ENCODE data around the gene DCP2. TPM values are rescaled to one million over a fixed set of nuclear protein-coding genes. Genes with fewer than 3 reads are reported as not detected.
A peak's percentile ranks its signal among the peaks of the same experiment; 100 is the strongest.

The DCP2 gene
- total and polyA plus RNA-seq, 2 experiments from 2014 or later = 8.1 to 17.4 TPM

DNA sequence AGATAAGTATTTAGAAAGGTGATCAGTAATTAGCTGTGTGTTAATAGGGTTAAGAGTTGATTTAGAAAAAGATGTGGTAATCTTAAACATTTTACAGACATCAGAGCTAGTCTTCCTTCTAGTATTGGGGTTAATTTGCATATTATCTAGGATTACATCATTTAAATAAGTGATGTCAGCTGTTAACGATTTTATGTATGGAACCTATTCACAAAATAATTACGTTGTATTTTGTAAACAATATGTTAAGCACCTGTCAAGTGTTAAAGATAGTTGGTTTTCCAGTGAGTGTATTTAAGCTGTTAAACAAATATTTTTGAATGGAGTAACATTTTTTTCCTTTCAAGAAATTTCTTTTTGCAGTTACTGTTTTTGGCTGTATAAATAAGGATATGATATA, 2.2 kb downstream of the DCP2 start:
- Histone ChIP-seq H3K9ac (peak overlapping the region; percentile 17; the same call in 1 of the 2 replicates), H3K79me2 (ENCODE audit: insufficient read depth) (peaks cover 69% of the 10 kb centered on the region), H3K27ac (no peak overlapping the region), H3K27me3 (replicated peaks; ENCODE audit: insufficient read depth) (no peaks in the 10 kb centered on the region), H2AFZ (no peak overlapping the region), H3F3A (ENCODE audit: insufficient read depth) (peaks cover 14% of the 10 kb centered on the region), H3K4me1 (ENCODE audit: insufficient read depth) (peaks cover 27% of the 10 kb centered on the region), H3K4me2 (ENCODE audit: unreplicated experiment) (peak overlapping the region; percentile 93), H4K20me1 (ENCODE audit: insufficient read depth) (peaks cover 8% of the 10 kb centered on the region; the same call in 1 of the 2 replicates), H3K4me3 (peak overlapping the region; percentile 98), H3K9me3 (ENCODE audit: low read depth) (no peaks in the 10 kb centered on the region), H3K36me3 (ENCODE audit: low read depth) (no peaks in the 10 kb centered on the region), H3K9me2 (ENCODE audit: insufficient read depth) (no peaks in the 10 kb centered on the region)
- 1 to 5% methylated on average over 2 of the region's 2 CpGs for WGBS, 2 experiments (ENCODE audit: low coverage in 1 of 2, low lambda C conversion rate in 2 of 2, missing lambda C conversion rate in 2 of 2)
- in situ Hi-C loops (cut with MboI) = no loop called here
- TF ChIP-seq EZH2phosphoT487 (IDR thresholded peaks at IDR 0.05; ENCODE audit: insufficient read depth, low read depth) = no peak
- no peak for TF ChIP-seq EZH2 (IDR thresholded peaks at IDR 0.05; ENCODE audit: insufficient read depth, poor library complexity, severe bottlenecking)
- no peak for DNase-seq

DNA sequence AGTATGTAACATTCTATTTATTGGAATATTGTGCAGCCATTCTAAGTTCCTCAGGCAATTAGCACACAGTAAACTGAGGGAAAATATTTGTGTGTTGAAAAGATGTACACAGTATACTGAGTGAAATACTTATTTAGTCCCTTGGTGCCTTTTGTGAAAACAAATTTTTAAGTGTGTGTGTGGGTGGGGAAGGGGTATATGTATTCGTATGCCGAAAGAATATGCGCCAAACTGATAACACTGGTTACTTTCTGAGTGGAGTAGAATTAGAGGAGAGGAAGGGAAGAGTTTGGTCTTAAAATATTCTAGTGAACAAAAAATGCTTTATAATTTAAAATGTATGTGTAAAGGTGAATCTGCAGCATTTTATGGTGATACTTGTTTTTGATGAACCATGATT, 3.1 kb downstream of the DCP2 start:
- peak overlapping the region; percentile 98 for H3K4me3 ChIP-seq
- H3K27me3 ChIP-seq (replicated peaks; ENCODE audit: insufficient read depth) = no peaks in the 10 kb centered on the region
- H3K9me2 ChIP-seq (ENCODE audit: insufficient read depth) = no peaks in the 10 kb centered on the region
- no peaks in the 10 kb centered on the region for H3K36me3 ChIP-seq (ENCODE audit: low read depth)
- no peaks in the 10 kb centered on the region for H3K9me3 ChIP-seq (ENCODE audit: low read depth)
- TF ChIP-seq EZH2phosphoT487 (IDR thresholded peaks at IDR 0.05; ENCODE audit: insufficient read depth, low read depth) = no peak
- TF ChIP-seq EZH2 (IDR thresholded peaks at IDR 0.05; ENCODE audit: insufficient read depth, poor library complexity, severe bottlenecking) = no peak
- no peak for DNase-seq
- in situ Hi-C loops (cut with MboI) = no loop called here
- peaks cover 14% of the 10 kb centered on the region for H3F3A ChIP-seq (ENCODE audit: insufficient read depth)
- peak overlapping the region; percentile 93 for H3K4me2 ChIP-seq (ENCODE audit: unreplicated experiment)
- no peak overlapping the region for H2AFZ ChIP-seq
- WGBS, 2 experiments (ENCODE audit: low coverage in 1 of 2, low lambda C conversion rate in 2 of 2, missing lambda C conversion rate in 2 of 2) = 91 to 93% methylated on average over 3 of the region's 3 CpGs
- peak overlapping the region; percentile 17; the same call in 1 of the 2 replicates for H3K9ac ChIP-seq
- H4K20me1 ChIP-seq (ENCODE audit: insufficient read depth) = peaks cover 8% of the 10 kb centered on the region; the same call in 1 of the 2 replicates
- no peak overlapping the region for H3K27ac ChIP-seq
- H3K4me1 ChIP-seq (ENCODE audit: insufficient read depth) = peaks cover 27% of the 10 kb centered on the region
- H3K79me2 ChIP-seq (ENCODE audit: insufficient read depth) = peaks cover 77% of the 10 kb centered on the region

DNA sequence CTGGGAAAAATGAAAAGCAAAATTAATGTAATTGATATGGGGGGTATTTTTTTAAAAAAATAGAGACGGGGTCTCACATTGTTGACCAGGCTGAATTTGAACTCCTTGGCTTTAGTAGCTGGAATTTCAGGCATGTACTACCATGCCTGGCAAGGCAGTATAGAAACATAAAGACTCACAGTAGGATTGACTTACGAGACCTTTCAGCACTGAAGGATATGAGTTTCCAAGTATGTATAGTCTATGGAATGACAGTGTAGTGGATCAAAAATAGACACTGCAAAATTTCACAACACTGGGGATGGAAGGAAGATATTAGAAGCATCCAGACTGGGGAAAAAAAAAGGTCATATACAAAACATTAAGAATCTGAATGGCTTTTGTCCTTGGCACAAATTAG, 6.8 kb downstream of the DCP2 start:
- no peak overlapping the region for H2AFZ ChIP-seq
- no peaks in the 10 kb centered on the region for H3K27me3 ChIP-seq (replicated peaks; ENCODE audit: insufficient read depth)
- peaks cover 19% of the 10 kb centered on the region for H3K4me1 ChIP-seq (ENCODE audit: insufficient read depth)
- no peaks in the 10 kb centered on the region for H3K36me3 ChIP-seq (ENCODE audit: low read depth)
- 98 to 100% methylated on average over 2 of the region's 2 CpGs for WGBS, 2 experiments (ENCODE audit: low coverage in 1 of 2, low lambda C conversion rate in 2 of 2, missing lambda C conversion rate in 2 of 2)
- no peaks in the 10 kb centered on the region for H3K9me3 ChIP-seq (ENCODE audit: low read depth)
- peaks cover under 1% of the 10 kb centered on the region; the same call in 1 of the 2 replicates for H3F3A ChIP-seq (ENCODE audit: insufficient read depth)
- H3K79me2 ChIP-seq (ENCODE audit: insufficient read depth) = peaks cover 100% of the 10 kb centered on the region
- peaks cover 8% of the 10 kb centered on the region; the same call in 1 of the 2 replicates for H4K20me1 ChIP-seq (ENCODE audit: insufficient read depth)
- H3K4me3 ChIP-seq = no peak overlapping the region
- in situ Hi-C loops (cut with MboI) = no loop called here
- DNase-seq = no peak
- H3K27ac ChIP-seq = no peak overlapping the region
- TF ChIP-seq EZH2phosphoT487 (IDR thresholded peaks at IDR 0.05; ENCODE audit: insufficient read depth, low read depth) (no peak), EZH2 (IDR thresholded peaks at IDR 0.05; ENCODE audit: insufficient read depth, poor library complexity, severe bottlenecking) (no peak)
- H3K9me2 ChIP-seq (ENCODE audit: insufficient read depth) = no peaks in the 10 kb centered on the region
- no peak overlapping the region for H3K4me2 ChIP-seq (ENCODE audit: unreplicated experiment)
- no peak overlapping the region for H3K9ac ChIP-seq

DNA sequence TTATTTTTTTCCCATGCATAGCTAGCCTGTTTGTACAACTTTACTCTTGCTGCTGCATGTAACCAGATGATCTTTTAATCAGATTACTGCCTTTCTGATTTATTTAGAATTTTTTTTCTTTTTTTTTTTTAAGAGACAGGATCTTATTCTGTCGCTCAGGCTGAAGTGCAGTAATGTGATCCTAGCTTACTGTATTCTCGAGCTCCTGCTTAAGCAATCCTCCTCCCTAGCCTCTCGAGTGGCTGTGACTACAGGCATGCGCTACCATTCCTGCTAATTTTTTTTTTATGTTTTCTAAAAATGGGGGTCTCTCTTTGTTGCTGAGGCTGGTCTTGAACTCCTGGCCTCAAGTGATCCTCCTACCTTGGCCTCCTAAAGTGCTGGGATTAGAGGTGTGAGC, 9.6 kb downstream of the DCP2 start:
- Histone ChIP-seq H2AFZ (no peak overlapping the region), H3F3A (ENCODE audit: insufficient read depth) (no peaks in the 10 kb centered on the region), H3K4me3 (no peak overlapping the region), H3K79me2 (ENCODE audit: insufficient read depth) (peaks cover 100% of the 10 kb centered on the region), H3K27me3 (replicated peaks; ENCODE audit: insufficient read depth) (no peaks in the 10 kb centered on the region), H3K9ac (no peak overlapping the region), H3K36me3 (ENCODE audit: low read depth) (no peaks in the 10 kb centered on the region), H3K27ac (no peak overlapping the region), H3K4me1 (ENCODE audit: insufficient read depth) (no peaks in the 10 kb centered on the region), H3K4me2 (ENCODE audit: unreplicated experiment) (no peak overlapping the region), H3K9me3 (ENCODE audit: low read depth) (no peaks in the 10 kb centered on the region), H4K20me1 (ENCODE audit: insufficient read depth) (peaks cover 14% of the 10 kb centered on the region; the same call in 1 of the 2 replicates), H3K9me2 (ENCODE audit: insufficient read depth) (no peaks in the 10 kb centered on the region)
- TF ChIP-seq EZH2 (IDR thresholded peaks at IDR 0.05; ENCODE audit: insufficient read depth, poor library complexity, severe bottlenecking) (no peak), EZH2phosphoT487 (IDR thresholded peaks at IDR 0.05; ENCODE audit: insufficient read depth, low read depth) (no peak)
- WGBS, 2 experiments (ENCODE audit: low coverage in 1 of 2, low lambda C conversion rate in 2 of 2, missing lambda C conversion rate in 2 of 2) = 90 to 92% methylated on average over 4 of the region's 4 CpGs
- DNase-seq = no peak
- in situ Hi-C loops (cut with MboI) = no loop called here
